K562 (cell line): ENCODE data around the gene FYTTD1. TPM values are rescaled to one million over a fixed set of nuclear protein-coding genes. Genes with fewer than 3 reads are reported as not detected.

Source experiments
- ATF6 ChIP-seq: sonication (generic); formaldehyde crosslinking; IDR thresholded peaks from 2 replicates; pipeline ENCODE4 v1.4.0; 2020; ENCODE audit warnings: mild to moderate bottlenecking, missing genetic modification reagents
- GABPA ChIP-seq: fragments of 200-800 bp; sonication (Bioruptor generic); conservative IDR thresholded peaks from 2 replicates; pipeline ENCODE4 v1.6.1; 2016; ENCODE audit warnings: low read depth, missing genetic modification characterization, missing compliant biosample characterization
- HNRNPH1 ChIP-seq: fragments of 200-400 bp; formaldehyde crosslinking; optimal IDR thresholded peaks from 2 replicates; pipeline ENCODE3; 2017; ENCODE audit warnings: low read depth, mild to moderate bottlenecking, low read length, moderate library complexity
- HSF4 ChIP-seq: fragments of 250-450 bp; sonication (Bioruptor Pico); IDR thresholded peaks from 2 replicates; pipeline ENCODE4 v2.1.2; 2022; ENCODE audit warnings: mild to moderate bottlenecking, moderate library complexity, borderline replicate concordance
- MAX ChIP-seq: sonication (generic); formaldehyde crosslinking; IDR thresholded peaks from 2 replicates; pipeline ENCODE4 v1.9.0; 2022; ENCODE audit warnings: mild to moderate bottlenecking, missing genetic modification reagents
- MAZ ChIP-seq, 2 experiments: fragments of 450-650 bp in 1 of 2; sonication (generic) in 1 of 2; formaldehyde crosslinking; IDR thresholded peaks in 1 of 2; conservative IDR thresholded peaks in 1 of 2; 2 replicates each; pipeline versions ENCODE4 v1.4.0 to v1.5.0; 2020; ENCODE audit warnings: mild to moderate bottlenecking in 1 of 2, missing genetic modification reagents in 1 of 2
- PCBP1 ChIP-seq: fragments of 200-400 bp; formaldehyde crosslinking; IDR thresholded peaks from 2 replicates; pipeline ENCODE4 v1.6.1; 2018; ENCODE audit warnings: mild to moderate bottlenecking, low read depth, low read length; ENCODE audit not compliant: poor library complexity, severe bottlenecking
- POU5F1 ChIP-seq: fragments of 150-350 bp; IDR thresholded peaks from 2 replicates; pipeline ENCODE4 v1.6.1; 2014; ENCODE audit warnings: borderline replicate concordance, low read length, low read depth, mild to moderate bottlenecking; ENCODE audit not compliant: partially characterized antibody
- RBFOX2 ChIP-seq: fragments of 200-400 bp; formaldehyde crosslinking; IDR thresholded peaks from 2 replicates; pipeline ENCODE4 v1.6.1; 2017; ENCODE audit warnings: low read depth, mild to moderate bottlenecking, low read length, moderate library complexity
- RBM14 ChIP-seq: fragments of 200-400 bp; formaldehyde crosslinking; IDR thresholded peaks from 2 replicates; pipeline ENCODE4 v1.6.1; 2018; ENCODE audit warnings: low read depth, mild to moderate bottlenecking, low read length, moderate library complexity, borderline replicate concordance; ENCODE audit not compliant: insufficient read depth
- RNF219 ChIP-seq: fragments of 250-450 bp; sonication (Bioruptor Pico); IDR thresholded peaks from 2 replicates; pipeline ENCODE4 v1.5.0; 2022; ENCODE audit warnings: mild to moderate bottlenecking
- SMARCA5 ChIP-seq: fragments of 450-650 bp; IDR thresholded peaks from 2 replicates; pipeline ENCODE4 v1.6.1; 2016
- SRSF3 ChIP-seq: fragments of 200-400 bp; formaldehyde crosslinking; IDR thresholded peaks from 2 replicates; pipeline ENCODE4 v1.6.1; 2016; ENCODE audit warnings: mild to moderate bottlenecking, low read length, moderate library complexity; ENCODE audit not compliant: insufficient read depth
- TAF1 ChIP-seq: IDR thresholded peaks from 2 replicates; pipeline ENCODE4 v1.6.1; 2011; ENCODE audit warnings: mild to moderate bottlenecking, low read length, moderate library complexity; ENCODE audit not compliant: insufficient read depth, control insufficient read depth, severe bottlenecking; ENCODE audit errors: extremely low read depth
- TAL1 ChIP-seq: fragments of 450-650 bp; IDR thresholded peaks from 2 replicates; pipeline ENCODE4 v1.6.1; 2016; ENCODE audit warnings: mild to moderate bottlenecking
- TOE1 ChIP-seq, 2 experiments: fragments of 450-650 bp in 1 of 2; sonication (generic) in 1 of 2; formaldehyde crosslinking in 1 of 2; IDR thresholded peaks; 2 replicates each; pipeline versions ENCODE4 v1.7.1 to v1.8.0; 2016 to 2022; ENCODE audit warnings: borderline replicate concordance in 2 of 2, mild to moderate bottlenecking in 2 of 2, antibody characterized with exemption in 1 of 2, inconsistent platforms in 1 of 2, low read depth in 1 of 2, missing genetic modification reagents in 1 of 2, moderate library complexity in 1 of 2
- ZFX ChIP-seq: sonication (generic); formaldehyde crosslinking; IDR thresholded peaks from 2 replicates; pipeline ENCODE4 v1.8.0; 2022; ENCODE audit warnings: mild to moderate bottlenecking, missing genetic modification reagents, moderate library complexity
- ZKSCAN1 ChIP-seq: fragments of 150-350 bp; IDR thresholded peaks from 2 replicates; pipeline ENCODE4 v1.6.1; 2016; ENCODE audit warnings: low read depth, low read length
- ZNF347 ChIP-seq: fragments of 450-650 bp; formaldehyde crosslinking; IDR thresholded peaks from 2 replicates; pipeline ENCODE4 v1.4.0; 2020; ENCODE audit warnings: low read depth, mild to moderate bottlenecking, moderate library complexity
- ZNF668 ChIP-seq: fragments of 250-450 bp; sonication (Bioruptor Pico); IDR thresholded peaks from 2 replicates; pipeline ENCODE4 v1.8.0; 2022; ENCODE audit warnings: mild to moderate bottlenecking, inconsistent platforms
- ZNF76 ChIP-seq: fragments of 250-450 bp; sonication (Bioruptor Pico); IDR thresholded peaks from 2 replicates; pipeline ENCODE4 v1.4.0; 2020; ENCODE audit warnings: mild to moderate bottlenecking, moderate library complexity, borderline replicate concordance
- ZNF830 ChIP-seq: fragments of 250-450 bp; sonication (Bioruptor Pico); IDR thresholded peaks from 2 replicates; pipeline ENCODE4 v1.5.0; 2021; ENCODE audit warnings: mild to moderate bottlenecking
- polyA plus RNA-seq, 8 experiments: library from polyadenylated mRNA; depleted of rRNA in 4 of 8; stranded (reverse) in 5 of 8; unstranded in 3 of 8; fragments of >200 nt; fragmentation: Nextera tagmentation in 2 of 8; fragmentation: Illumina TruSeq in 1 of 8; extraction: Ambion mirVana in 2 of 8; extraction: Trizol in 1 of 8; gene quantifications; 2 replicates each; pipeline versions ENCODE4 v1.2.1 to v1.2.3, GENCODE V29; 2011 to 2014; ENCODE audit warnings: inconsistent platforms in 1 of 8, missing spikeins in 1 of 8
- total RNA-seq, 7 experiments: library from RNA; depleted of rRNA in 6 of 7; stranded (reverse); fragments of >200 nt in 6 of 7; fragmentation: Illumina TruSeq in 2 of 7; extraction: Trizol in 2 of 7; gene quantifications; 2 replicates each; pipeline versions ENCODE4 v1.2.1 to v1.2.3, GENCODE V29; 2011 to 2021; ENCODE audit warnings: low replicate concordance in 1 of 7

Gene FYTTD1
- total and polyA plus RNA-seq, 9 of the 15 experiments (the other 6 are each of a cell fraction or from before 2014, with no cell fraction given): 35.7 to 106 (median 76.3) TPM

GRCh38 chr3:197750396-197750831 is 731 bp downstream of the FYTTD1 start (continued):
- no peak for TF ChIP-seq HNRNPH1
- no peak for TF ChIP-seq TOE1 (IDR thresholded peaks at IDR 0.05; ENCODE audit: borderline replicate concordance)
- TF ChIP-seq TOE1 (CRISPR knock-in tag; IDR thresholded peaks at IDR 0.05; ENCODE audit: borderline replicate concordance, low read depth): no peak
- TF ChIP-seq RNF219: no peak
- TF ChIP-seq TAL1: no peak
- TF ChIP-seq GABPA: 0 out of 2 replicates have a peak, but pooled peaks have one; percentile 21
- no peak; the same call in 1 of the 2 replicates for TF ChIP-seq ZFX (CRISPR knock-in tag)
- TF ChIP-seq PCBP1: peak; percentile 17
- peak; percentile 24 for TF ChIP-seq TAF1
- TF ChIP-seq ZNF668 (CRISPR knock-in tag): no peak
- TF ChIP-seq MAZ (CRISPR knock-in tag; conservative IDR thresholded peaks at IDR 0.05 in 1 of 2, IDR thresholded peaks at IDR 0.05 in 1 of 2): peak in 1 of 2 experiments; percentile 7; a peak in 1 of 4 replicates
- no peak for TF ChIP-seq SMARCA5
- peak; percentile 13; the same call in 1 of the 2 replicates for TF ChIP-seq ATF6 (CRISPR knock-in tag)
- no peak for TF ChIP-seq HSF4 (CRISPR knock-in tag)
- no peak for TF ChIP-seq POU5F1
- TF ChIP-seq ZNF347 (CRISPR knock-in tag): no peak
- 0 out of 2 replicates have a peak, but pooled peaks have one; percentile 10 for TF ChIP-seq MAX (CRISPR knock-in tag)
- peak; percentile 42 for TF ChIP-seq RBFOX2
- no peak for TF ChIP-seq SRSF3
- no peak for TF ChIP-seq ZNF76 (CRISPR knock-in tag)
- no peak for TF ChIP-seq ZNF830
- 0 out of 2 replicates have a peak, but pooled peaks have one; percentile 6 for TF ChIP-seq ZKSCAN1
- TF ChIP-seq RBM14: 0 out of 2 replicates have a peak, but pooled peaks have one; percentile 36
